GM12891 (cell line): ENCODE measurements around the gene MAPK8.
"Not testable (repeated sequence)": the region's sequence is repeated elsewhere in the genome, so short reads cannot be mapped to it uniquely, and the experiment has no call there.

ENCODE experiments used
- DNase-seq: peaks from one replicate; pipeline ENCODE4 v3.0.0; 2011; ENCODE audit warnings: low spot score; ENCODE audit not compliant: insufficient read length
- FAIRE-seq: peaks from 2 replicates; lab custom pipeline; 2011; peaks lifted over from hg19 to GRCh38; lab: Jason Lieb, UNC
- PAX5 ChIP-seq: IDR thresholded peaks from 2 replicates; pipeline ENCODE4 v1.6.1; 2011; ENCODE audit warnings: low read length, moderate library complexity, mild to moderate bottlenecking; ENCODE audit not compliant: insufficient read depth, severe bottlenecking
- POLR2A ChIP-seq: IDR thresholded peaks from 2 replicates; pipeline ENCODE4 v1.6.1; 2011; ENCODE audit warnings: low read depth, low read length, control low read depth
- POLR2AphosphoS5 ChIP-seq: IDR thresholded peaks from 2 replicates; pipeline ENCODE4 v1.6.1; 2011; ENCODE audit warnings: low read depth, low read length, control low read depth
- POU2F2 ChIP-seq: IDR thresholded peaks from 2 replicates; pipeline ENCODE4 v1.6.1; 2011; ENCODE audit warnings: low read depth, mild to moderate bottlenecking, control low read depth, low read length, moderate library complexity
- SPI1 ChIP-seq: IDR thresholded peaks from 2 replicates; pipeline ENCODE4 v1.6.1; 2011; ENCODE audit warnings: low read depth, low read length, control low read depth
- TAF1 ChIP-seq: IDR thresholded peaks from 2 replicates; pipeline ENCODE4 v1.6.1; 2011; ENCODE audit warnings: low read depth, low read length, control low read depth

Gene MAPK8

GRCh38 chr10:48279081-48279751 lies 27.3 kb upstream of the MAPK8 start:
- TF ChIP-seq POLR2A = peak; percentile 65
- TF ChIP-seq POU2F2 = peak; percentile 70
- TF ChIP-seq SPI1 = peak; percentile 98
- peak; percentile 70; the same call in 1 of the 2 replicates for TF ChIP-seq POLR2AphosphoS5
- peak; percentile 68; the same call in 1 of the 2 replicates for TF ChIP-seq TAF1
- TF ChIP-seq PAX5 = peak; percentile 76
- FAIRE-seq = peak; percentile 94
- peak; percentile 28 for DNase-seq

- DNase-seq, FAIRE-seq: not testable (repeated sequence)
Observed at GRCh38 chr10:48281697-48282096, 24.8 kb upstream of the MAPK8 start.

- FAIRE-seq (peak; percentile 87), DNase-seq (no peak)
- TF ChIP-seq TAF1 = no peak
- 0 out of 2 replicates have a peak, but pooled peaks have one; percentile 11 for TF ChIP-seq SPI1
- no peak for TF ChIP-seq PAX5
- TF ChIP-seq POLR2AphosphoS5 = 0 out of 2 replicates have a peak, but pooled peaks have one; percentile 43
- TF ChIP-seq POU2F2 = no peak
- TF ChIP-seq POLR2A = no peak
Observed at GRCh38 chr10:48282829-48283228, 23.6 kb upstream of the MAPK8 start.

GRCh38 chr10:48284002-48284546 lies 22.4 kb upstream of the MAPK8 start:
- FAIRE-seq = peak; percentile 5
- DNase-seq = no peak
- TF ChIP-seq PAX5 (no peak), POLR2A (no peak), SPI1 (no peak), POU2F2 (no peak), TAF1 (no peak), POLR2AphosphoS5 (no peak)

- no peak for TF ChIP-seq SPI1
- no peak for TF ChIP-seq POLR2A
- no peak for TF ChIP-seq POLR2AphosphoS5
- no peak for DNase-seq
- FAIRE-seq = no peak
Observed at GRCh38 chr10:48284811-48285210, 21.7 kb upstream of the MAPK8 start.

- no peak for TF ChIP-seq POLR2A
- no peak for TF ChIP-seq SPI1
- TF ChIP-seq POLR2AphosphoS5 = no peak
- no peak for TF ChIP-seq PAX5
- FAIRE-seq (no peak), DNase-seq (no peak)
Observed at GRCh38 chr10:48285710-48286109, 20.8 kb upstream of the MAPK8 start.

GRCh38 chr10:48286356-48286755 lies 20.1 kb upstream of the MAPK8 start:
- TF ChIP-seq POLR2AphosphoS5 (no peak), POLR2A (no peak), POU2F2 (no peak), TAF1 (no peak)
- FAIRE-seq = no peak

GRCh38 chr10:48287417-48288391 lies 18.8 kb upstream of the MAPK8 start:
- FAIRE-seq (no peak), DNase-seq (no peak)
- TF ChIP-seq POLR2AphosphoS5 (no peak), SPI1 (no peak), PAX5 (no peak)

More at GRCh38 chr10:48286356-48286755, 20.1 kb upstream of the MAPK8 start:
- no peak for DNase-seq

- no peak for DNase-seq
- TF ChIP-seq POLR2AphosphoS5 (no peak), TAF1 (no peak)
- FAIRE-seq = no peak
Observed at GRCh38 chr10:48288661-48289060, 17.8 kb upstream of the MAPK8 start.

- FAIRE-seq (peak; percentile 81), DNase-seq (peak; percentile 26)
- TF ChIP-seq TAF1 = no peak
- no peak for TF ChIP-seq POU2F2
- no peak for TF ChIP-seq PAX5
- no peak for TF ChIP-seq POLR2AphosphoS5
- TF ChIP-seq SPI1 = no peak
- TF ChIP-seq POLR2A = no peak
Observed at GRCh38 chr10:48289501-48290238, 16.8 kb upstream of the MAPK8 start.
